ENCODE data around the gene TRPM2. TPM values are rescaled to one million over a fixed set of nuclear protein-coding genes. Genes with fewer than 3 reads are reported as not detected.

The TRPM2 gene
- total RNA-seq, 4 donors from 2014 or later = 3.9 to 9.3 (median 6.6) TPM

DNA sequence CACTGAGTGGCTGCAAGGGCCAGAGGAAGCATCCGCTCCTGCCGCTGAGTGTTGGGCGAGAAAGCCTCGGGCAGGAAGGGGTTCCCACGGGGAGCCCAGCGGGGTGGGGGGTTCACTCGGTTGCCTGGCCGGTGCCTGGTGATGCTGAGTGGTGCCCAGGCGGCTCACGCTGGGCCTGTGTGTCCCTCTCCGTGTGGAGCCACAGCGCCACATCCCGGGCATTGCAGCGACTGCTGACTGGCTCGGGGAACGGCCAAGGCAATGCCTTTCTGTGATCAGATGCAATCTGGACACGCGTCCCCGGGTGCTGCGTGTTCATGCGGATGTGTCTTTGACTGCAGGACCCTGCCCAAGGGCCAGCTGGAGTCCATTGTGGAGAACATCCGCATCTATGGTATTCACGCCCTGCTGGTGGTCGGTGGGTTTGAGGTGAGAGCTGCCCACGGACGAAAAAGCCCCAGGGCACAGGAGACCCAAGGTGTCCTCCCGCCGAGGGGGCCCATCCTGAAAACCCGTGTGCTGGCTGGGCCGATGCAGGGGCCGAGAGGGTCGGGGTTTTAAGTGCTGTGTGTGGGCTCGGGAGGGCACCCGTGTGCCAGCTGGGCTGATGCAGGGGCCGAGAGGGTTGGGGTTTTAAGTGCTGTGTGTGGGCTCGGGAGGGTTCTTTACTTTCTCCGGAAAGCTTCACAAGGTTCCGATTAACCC is 30.6 kb upstream of the TRPM2 start:
- no peak for ATAC-seq (ENCODE audit: low FRiP score)
- TF ChIP-seq, protein P1, sequence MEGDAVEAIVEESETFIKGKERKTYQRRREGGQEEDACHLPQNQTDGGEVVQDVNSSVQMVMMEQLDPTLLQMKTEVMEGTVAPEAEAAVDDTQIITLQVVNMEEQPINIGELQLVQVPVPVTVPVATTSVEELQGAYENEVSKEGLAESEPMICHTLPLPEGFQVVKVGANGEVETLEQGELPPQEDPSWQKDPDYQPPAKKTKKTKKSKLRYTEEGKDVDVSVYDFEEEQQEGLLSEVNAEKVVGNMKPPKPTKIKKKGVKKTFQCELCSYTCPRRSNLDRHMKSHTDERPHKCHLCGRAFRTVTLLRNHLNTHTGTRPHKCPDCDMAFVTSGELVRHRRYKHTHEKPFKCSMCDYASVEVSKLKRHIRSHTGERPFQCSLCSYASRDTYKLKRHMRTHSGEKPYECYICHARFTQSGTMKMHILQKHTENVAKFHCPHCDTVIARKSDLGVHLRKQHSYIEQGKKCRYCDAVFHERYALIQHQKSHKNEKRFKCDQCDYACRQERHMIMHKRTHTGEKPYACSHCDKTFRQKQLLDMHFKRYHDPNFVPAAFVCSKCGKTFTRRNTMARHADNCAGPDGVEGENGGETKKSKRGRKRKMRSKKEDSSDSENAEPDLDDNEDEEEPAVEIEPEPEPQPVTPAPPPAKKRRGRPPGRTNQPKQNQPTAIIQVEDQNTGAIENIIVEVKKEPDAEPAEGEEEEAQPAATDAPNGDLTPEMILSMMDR (IDR thresholded peaks at IDR 0.05) = no peak
- DNase-seq (ENCODE audit: low spot score) = no peak

DNA sequence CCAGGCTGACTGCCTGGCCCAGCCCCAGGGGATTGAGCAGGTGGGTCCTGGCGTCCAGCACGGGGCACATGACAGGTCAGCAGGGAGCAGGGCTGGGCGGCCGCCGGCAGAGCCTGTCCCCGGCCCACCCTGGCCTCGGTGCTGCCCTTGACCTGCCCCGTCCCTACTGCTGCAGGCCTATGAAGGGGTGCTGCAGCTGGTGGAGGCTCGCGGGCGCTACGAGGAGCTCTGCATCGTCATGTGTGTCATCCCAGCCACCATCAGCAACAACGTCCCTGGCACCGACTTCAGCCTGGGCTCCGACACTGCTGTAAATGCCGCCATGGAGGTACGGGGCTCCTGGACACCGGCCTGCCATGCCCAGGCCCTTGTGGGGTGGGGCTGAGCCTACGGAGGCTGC is 29.8 kb upstream of the TRPM2 start:
- ATAC-seq (ENCODE audit: low FRiP score) = no peak
- TF ChIP-seq, protein P1 (IDR thresholded peaks at IDR 0.05) = no peak
- DNase-seq (ENCODE audit: low spot score) = no peak

DNA sequence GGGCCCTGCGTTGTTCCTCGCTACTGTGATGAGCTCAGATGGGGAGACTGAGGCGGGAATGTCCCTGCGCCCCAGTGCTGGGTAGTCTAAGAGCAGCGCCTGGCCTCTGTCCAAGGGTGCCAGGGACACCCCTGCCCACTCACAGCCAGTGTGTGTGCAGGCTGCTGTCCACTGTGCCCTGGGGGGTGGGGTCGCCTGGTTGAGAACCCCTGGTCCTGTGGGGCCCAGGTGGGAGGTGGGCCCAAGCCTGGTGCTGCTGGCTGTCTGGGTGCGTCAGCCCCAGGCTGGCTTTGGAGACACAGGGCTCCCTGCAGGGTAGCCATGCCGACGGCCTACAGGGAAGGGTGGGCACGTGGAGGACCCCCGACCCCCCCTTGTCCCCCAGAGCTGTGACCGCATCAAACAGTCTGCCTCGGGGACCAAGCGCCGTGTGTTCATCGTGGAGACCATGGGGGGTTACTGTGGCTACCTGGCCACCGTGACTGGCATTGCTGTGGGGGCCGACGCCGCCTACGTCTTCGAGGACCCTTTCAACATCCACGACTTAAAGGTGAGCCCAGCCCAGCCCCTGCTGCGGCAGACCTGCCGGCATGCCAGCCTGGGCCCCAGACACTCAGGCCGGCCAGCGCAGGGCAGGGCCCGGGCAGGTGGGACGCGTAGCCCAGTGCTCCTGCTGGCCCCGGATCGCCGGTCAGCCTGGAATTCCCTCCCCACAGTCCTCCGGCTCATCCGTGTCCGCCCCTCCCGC is 29.1 kb upstream of the TRPM2 start:
- DNase-seq (ENCODE audit: low spot score) = no peak

DNA sequence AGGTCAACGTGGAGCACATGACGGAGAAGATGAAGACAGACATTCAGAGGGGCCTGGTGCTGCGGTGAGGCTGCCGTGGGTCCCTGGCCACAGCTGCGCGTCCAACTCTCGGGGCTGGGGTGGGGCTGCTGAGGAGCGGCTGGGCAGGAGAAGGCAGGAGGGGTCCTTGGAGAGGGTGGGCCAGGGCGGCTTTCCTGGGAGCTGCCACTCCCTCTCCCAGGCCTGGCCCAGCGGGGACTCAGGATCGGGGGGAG is 28.6 kb upstream of the TRPM2 start:
- ATAC-seq (ENCODE audit: low FRiP score) = no peak
- no peak for DNase-seq (ENCODE audit: low spot score)
- TF ChIP-seq, protein P1 (IDR thresholded peaks at IDR 0.05) = no peak

More for the DNA sequence above, 29.1 kb upstream of the TRPM2 start:
- ATAC-seq (ENCODE audit: low FRiP score) = no peak
- TF ChIP-seq, protein P1 (IDR thresholded peaks at IDR 0.05) = no peak

DNA sequence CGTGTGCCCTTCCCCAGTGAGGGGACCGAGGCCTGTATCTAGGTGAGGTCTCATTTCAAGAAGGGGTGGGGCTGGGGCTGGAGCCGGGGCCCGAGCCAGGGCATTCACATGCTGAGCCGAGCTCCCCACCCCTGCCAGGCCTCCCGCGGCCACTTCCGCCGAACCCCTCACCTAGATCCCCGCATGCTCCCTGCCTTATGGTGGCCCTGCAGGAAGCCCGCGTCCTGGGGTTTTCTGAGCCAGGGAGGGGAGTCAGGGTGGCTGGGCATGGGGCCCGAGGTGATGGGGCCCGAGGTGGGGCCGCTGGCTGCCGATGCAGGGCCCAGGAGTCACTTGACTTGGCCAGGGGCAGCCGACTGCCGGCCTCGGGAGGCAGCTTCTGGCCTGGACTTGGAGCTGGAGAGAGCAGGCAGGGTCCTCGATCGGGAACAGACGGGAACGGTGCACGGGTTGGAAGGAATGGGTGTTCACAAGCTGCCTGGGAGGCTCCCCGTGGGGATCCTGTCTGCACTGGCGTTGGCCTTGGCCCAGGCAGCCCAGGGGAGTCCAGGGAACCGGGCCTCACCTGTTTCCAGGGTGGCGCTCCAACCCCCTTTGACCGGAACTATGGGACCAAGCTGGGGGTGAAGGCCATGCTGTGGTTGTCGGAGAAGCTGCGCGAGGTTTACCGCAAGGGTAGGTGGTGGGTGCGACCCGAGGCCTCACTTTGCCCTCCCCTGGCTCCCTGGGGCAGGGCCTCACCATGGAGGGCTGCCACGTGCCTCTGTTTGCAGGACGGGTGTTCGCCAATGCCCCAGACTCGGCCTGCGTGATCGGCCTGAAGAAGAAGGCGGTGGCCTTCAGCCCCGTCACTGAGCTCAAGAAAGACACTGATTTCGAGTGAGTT is 27.8 kb upstream of the TRPM2 start:
- DNase-seq (ENCODE audit: low spot score) (no peak), ATAC-seq (ENCODE audit: low FRiP score) (no peak)
- TF ChIP-seq, protein P1 (IDR thresholded peaks at IDR 0.05) = no peak

DNA sequence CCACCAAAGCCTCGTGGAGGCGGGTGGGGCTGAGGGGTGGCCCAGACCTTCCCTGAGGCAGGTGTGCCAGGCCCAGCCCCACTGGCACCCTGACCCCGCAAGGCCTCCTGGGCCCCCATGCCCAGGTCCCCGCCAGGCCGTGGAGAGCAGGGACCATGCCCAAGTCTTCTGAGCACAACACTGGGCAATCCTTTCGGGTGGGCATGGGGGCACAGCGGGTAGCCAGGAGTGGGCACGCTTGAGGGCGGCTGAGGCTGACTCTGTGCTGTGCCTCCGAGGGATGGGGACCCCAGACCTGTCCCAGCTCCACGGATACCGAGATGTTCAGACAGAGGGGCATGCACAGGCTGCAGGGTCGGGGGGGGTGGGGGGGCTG is 27.2 kb upstream of the TRPM2 start:
- DNase-seq (ENCODE audit: low spot score) (no peak), ATAC-seq (ENCODE audit: low FRiP score) (no peak)
- TF ChIP-seq, protein P1 (IDR thresholded peaks at IDR 0.05) = no peak
